HG03108 (cell line): ENCODE results near the gene AGPAT4.

Experiments used
- ATAC-seq: cut with Tn5 transposase; IDR thresholded peaks from one replicate; pipeline ENCODE4 v1.9.1; 2021; ENCODE audit warnings: moderate library complexity; ENCODE audit not compliant: unreplicated experiment

Gene AGPAT4

GRCh38 chr6:161169696-161170095, 104.2 kb downstream of the AGPAT4 start:
- ATAC-seq: peak; percentile 3

GRCh38 chr6:161169035-161169434, 104.8 kb downstream of the AGPAT4 start:
- no peak for ATAC-seq

GRCh38 chr6:161168281-161168891, 105.5 kb downstream of the AGPAT4 start:
- ATAC-seq: no peak

GRCh38 chr6:161166677-161167076, 107.2 kb downstream of the AGPAT4 start:
- ATAC-seq: no peak

- ATAC-seq: no peak
Measured at GRCh38 chr6:161166176-161166575, 107.7 kb downstream of the AGPAT4 start.

- no peak for ATAC-seq
Measured at GRCh38 chr6:161164182-161164625, 109.7 kb downstream of the AGPAT4 start.

GRCh38 chr6:161163466-161164181, 110.2 kb downstream of the AGPAT4 start:
- no peak for ATAC-seq

- no peak for ATAC-seq
Measured at GRCh38 chr6:161162722-161163121, 111.1 kb downstream of the AGPAT4 start.

- no peak for ATAC-seq
Measured at GRCh38 chr6:161161889-161162624, 111.8 kb downstream of the AGPAT4 start.

- no peak for ATAC-seq
Measured at GRCh38 chr6:161161121-161161520, 112.7 kb downstream of the AGPAT4 start.

GRCh38 chr6:161154796-161155335, 119.0 kb downstream of the AGPAT4 start:
- no peak for ATAC-seq

- no peak for ATAC-seq
Measured at GRCh38 chr6:161153725-161154124, 120.1 kb downstream of the AGPAT4 start.

GRCh38 chr6:161152907-161153662, 120.8 kb downstream of the AGPAT4 start:
- ATAC-seq: no peak

GRCh38 chr6:161152527-161152862, 121.4 kb downstream of the AGPAT4 start:
- no peak for ATAC-seq

GRCh38 chr6:161151660-161152526, 122.0 kb downstream of the AGPAT4 start:
- no peak for ATAC-seq

GRCh38 chr6:161151059-161151645, 122.7 kb downstream of the AGPAT4 start:
- no peak for ATAC-seq

GRCh38 chr6:161150566-161150965, 123.3 kb downstream of the AGPAT4 start:
- ATAC-seq: no peak

GRCh38 chr6:161150136-161150535, 123.7 kb downstream of the AGPAT4 start:
- ATAC-seq: no peak

- ATAC-seq: no peak
Measured at GRCh38 chr6:161143663-161144430, 130.0 kb downstream of the AGPAT4 start.
